Measurements from ENCODE around the gene MUC13.

The MUC13 gene

GRCh38 chr3:124907957-124908356 is 26.6 kb downstream of the MUC13 start:
- no peak overlapping the region for H3K4me3 ChIP-seq (ENCODE audit: low read depth, low read length)
- no peak for TF ChIP-seq CTCF (IDR thresholded peaks at IDR 0.05; ENCODE audit: low read depth, low read length, missing control alignments)
- H3K36me3 ChIP-seq (replicated peaks): no peaks in the 10 kb centered on the region
- no peak overlapping the region for H3K27ac ChIP-seq
- H3K27me3 ChIP-seq (replicated peaks): no peaks in the 10 kb centered on the region
- in situ Hi-C loops (cut with HindIII; ENCODE audit: low pct_ligation_motif_present, low sequenced_read_pairs): no loop called here
- no peak for DNase-seq

DNA sequence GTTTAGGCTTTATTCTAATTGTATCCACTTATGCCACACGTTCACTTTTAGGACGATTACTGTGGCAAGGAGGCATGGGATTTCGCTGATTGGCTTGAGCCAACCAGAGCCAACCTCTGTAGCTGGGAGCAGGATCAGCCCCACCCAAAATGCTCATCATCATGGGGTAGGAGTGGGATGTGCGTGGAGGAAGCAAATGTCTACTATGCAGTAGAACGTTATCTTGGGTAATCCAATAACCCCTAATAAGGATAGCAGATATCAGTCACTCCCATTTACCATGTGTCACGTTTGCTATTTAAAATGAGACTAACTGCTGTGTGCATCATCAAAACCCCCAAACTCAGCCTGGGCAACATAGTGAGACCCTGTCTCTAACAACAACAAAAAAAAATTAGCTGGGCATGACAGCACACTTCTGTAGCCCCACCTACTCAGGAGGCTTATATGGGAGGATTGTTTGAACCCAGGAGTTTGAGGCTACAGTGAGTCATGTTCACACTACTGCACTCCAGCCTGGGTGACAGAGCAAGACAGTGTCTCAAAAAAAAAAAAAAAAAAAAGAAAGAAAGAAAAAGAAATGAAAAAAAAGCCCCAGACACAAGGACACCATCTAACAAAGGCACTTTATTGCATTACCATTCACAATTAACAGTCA is 29.6 kb downstream of the MUC13 start:
- Histone ChIP-seq H3K27ac (no peak overlapping the region), H3K4me3 (ENCODE audit: low read depth, low read length) (no peak overlapping the region), H3K27me3 (replicated peaks) (no peaks in the 10 kb centered on the region), H3K36me3 (replicated peaks) (no peaks in the 10 kb centered on the region)
- DNase-seq: no peak
- in situ Hi-C loops (cut with HindIII; ENCODE audit: low pct_ligation_motif_present, low sequenced_read_pairs): no loop called here
- TF ChIP-seq CTCF (IDR thresholded peaks at IDR 0.05; ENCODE audit: low read depth, low read length, missing control alignments): no peak

DNA sequence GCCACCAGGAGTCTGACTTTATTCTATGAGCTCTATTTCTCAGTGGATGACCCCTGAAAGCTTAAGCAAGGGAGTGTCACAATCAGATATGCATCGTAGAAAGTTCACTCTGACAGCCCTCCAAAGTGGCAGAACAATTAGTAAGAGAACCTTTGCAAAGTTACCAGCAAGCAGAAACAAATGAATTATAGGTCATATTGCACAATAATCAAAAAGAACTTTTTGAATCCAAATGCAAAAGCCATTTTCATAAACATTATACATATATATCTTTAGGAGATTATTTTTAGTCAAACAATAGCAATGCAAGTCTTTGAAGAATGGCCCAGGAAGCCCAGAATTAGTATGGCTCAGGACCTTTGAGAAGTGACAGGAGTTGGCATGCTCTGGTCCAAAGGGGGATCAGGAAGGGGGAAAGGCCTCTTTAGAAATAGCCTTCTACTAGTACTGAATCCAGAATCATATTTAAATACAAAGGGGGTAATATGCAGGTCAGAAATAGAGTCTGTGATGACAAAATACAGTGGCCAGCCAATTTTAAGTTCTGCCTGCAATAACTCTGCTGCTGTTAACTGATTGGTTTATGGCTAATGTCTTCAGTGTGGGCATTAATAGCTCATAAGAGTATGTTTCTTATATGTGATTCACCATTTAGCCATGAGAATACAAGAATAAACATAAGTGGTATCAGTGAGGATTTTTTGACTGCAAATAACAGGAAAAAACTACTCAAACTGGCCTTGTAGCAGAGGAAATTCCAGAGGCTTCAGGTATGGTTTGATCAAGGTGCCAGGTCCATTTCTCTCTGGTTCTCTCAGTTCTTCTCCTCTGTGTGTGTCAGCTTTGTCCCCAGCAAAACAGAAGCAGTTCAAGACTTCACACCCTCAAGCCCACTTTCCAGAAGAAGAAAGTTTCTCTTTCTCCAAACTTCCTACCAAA is 30.4 kb downstream of the MUC13 start:
- in situ Hi-C loops (cut with HindIII; ENCODE audit: low pct_ligation_motif_present, low sequenced_read_pairs): no loop called here
- no peaks in the 10 kb centered on the region for H3K36me3 ChIP-seq (replicated peaks)
- no peak overlapping the region for H3K27ac ChIP-seq
- no peak for TF ChIP-seq CTCF (IDR thresholded peaks at IDR 0.05; ENCODE audit: low read depth, low read length, missing control alignments)
- H3K27me3 ChIP-seq (replicated peaks): no peaks in the 10 kb centered on the region
- H3K4me3 ChIP-seq (ENCODE audit: low read depth, low read length): no peak overlapping the region
- DNase-seq: no peak

- Histone ChIP-seq H3K4me3 (ENCODE audit: low read depth, low read length) (no peak overlapping the region), H3K27me3 (replicated peaks) (no peaks in the 10 kb centered on the region)
Measured at GRCh38 chr3:124896824-124897526, 37.6 kb downstream of the MUC13 start.

DNA sequence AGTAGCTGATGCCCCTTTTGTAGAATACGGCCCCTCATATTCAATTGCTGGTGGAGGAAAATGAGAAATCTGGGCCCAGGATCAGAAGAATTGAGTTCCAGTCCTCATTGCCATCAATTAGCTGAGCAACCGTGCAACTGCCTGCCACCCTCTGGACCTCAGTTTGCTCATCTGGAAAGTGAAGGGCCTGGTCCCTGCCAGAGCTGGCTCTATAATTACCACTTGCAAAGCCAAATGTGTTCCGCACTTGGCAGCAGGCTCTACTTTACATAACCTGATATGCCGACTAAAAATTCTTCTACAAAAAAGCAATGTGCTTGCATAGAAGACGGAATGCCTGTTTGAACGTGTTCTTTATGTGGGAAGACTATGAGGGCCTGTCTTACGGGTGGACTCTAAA is 38.8 kb downstream of the MUC13 start:
- H3K27me3 ChIP-seq (replicated peaks): no peaks in the 10 kb centered on the region
- in situ Hi-C loops (cut with HindIII; ENCODE audit: low pct_ligation_motif_present, low sequenced_read_pairs): loop anchor here (25.0 kb wide), 1 partner anchor 133 kb away; no protein-coding TSS in a partner anchor
- H3K36me3 ChIP-seq (replicated peaks): no peaks in the 10 kb centered on the region
- H3K4me3 ChIP-seq (ENCODE audit: low read depth, low read length): no peak overlapping the region
- TF ChIP-seq CTCF (IDR thresholded peaks at IDR 0.05; ENCODE audit: low read depth, low read length, missing control alignments): no peak
- no peak overlapping the region for H3K27ac ChIP-seq
- DNase-seq: no peak

More at GRCh38 chr3:124896824-124897526, 37.6 kb downstream of the MUC13 start:
- H3K36me3 ChIP-seq (replicated peaks): no peaks in the 10 kb centered on the region
- DNase-seq: no peak
- no peak for TF ChIP-seq CTCF (IDR thresholded peaks at IDR 0.05; ENCODE audit: low read depth, low read length, missing control alignments)
- no peak overlapping the region for H3K27ac ChIP-seq
- in situ Hi-C loops (cut with HindIII; ENCODE audit: low pct_ligation_motif_present, low sequenced_read_pairs): loop anchor here (25.0 kb wide), 1 partner anchor 135 kb away; no protein-coding TSS in a partner anchor
